ENCODE results near the gene NDST1.

The NDST1 gene

GRCh38 chr5:150527038-150527437, 19.1 kb downstream of the NDST1 start:
- H3K27ac ChIP-seq = no peak overlapping the region
- no peak for TF ChIP-seq ZFX (IDR thresholded peaks at IDR 0.05)
- TF ChIP-seq CTCF (conservative IDR thresholded peaks at IDR 0.05) = no peak

- no peak overlapping the region for H3K27ac ChIP-seq
- TF ChIP-seq CTCF (conservative IDR thresholded peaks at IDR 0.05) = no peak
- no peak for TF ChIP-seq ZFX (IDR thresholded peaks at IDR 0.05)
Observed at GRCh38 chr5:150527808-150528207, 19.9 kb downstream of the NDST1 start.

GRCh38 chr5:150528924-150529546, 21.1 kb downstream of the NDST1 start:
- H3K27ac ChIP-seq = no peak overlapping the region
- TF ChIP-seq ZFX (IDR thresholded peaks at IDR 0.05) = no peak
- TF ChIP-seq CTCF (conservative IDR thresholded peaks at IDR 0.05) = no peak

- H3K27ac ChIP-seq = no peak overlapping the region
- TF ChIP-seq CTCF (conservative IDR thresholded peaks at IDR 0.05) (no peak), ZFX (IDR thresholded peaks at IDR 0.05) (no peak)
Observed at GRCh38 chr5:150529555-150529954, 21.6 kb downstream of the NDST1 start.

- H3K27ac ChIP-seq = no peak overlapping the region
- TF ChIP-seq ZFX (IDR thresholded peaks at IDR 0.05) (no peak), CTCF (conservative IDR thresholded peaks at IDR 0.05) (no peak)
Observed at GRCh38 chr5:150530423-150530822, 22.5 kb downstream of the NDST1 start.

GRCh38 chr5:150530951-150531588, 23.1 kb downstream of the NDST1 start:
- TF ChIP-seq ZFX (IDR thresholded peaks at IDR 0.05) (no peak), CTCF (conservative IDR thresholded peaks at IDR 0.05) (no peak)
- H3K27ac ChIP-seq = no peak overlapping the region

- TF ChIP-seq CTCF (conservative IDR thresholded peaks at IDR 0.05) (no peak), ZFX (IDR thresholded peaks at IDR 0.05) (no peak)
- no peak overlapping the region for H3K27ac ChIP-seq
Observed at GRCh38 chr5:150531686-150532085, 23.8 kb downstream of the NDST1 start.
